Right lobe of liver (tissue), 6 donors: ENCODE data around the gene REG4. TPM values are rescaled to one million over a fixed set of nuclear protein-coding genes. Genes with fewer than 3 reads are reported as not detected.
A peak's percentile ranks its signal among the peaks of the same experiment; 100 is the strongest.

ENCODE experiments used
- ATAC-seq, 4 donors: fragments of 200-7000 bp; cut with Tn5 transposase; one replicate each; pipeline ENCODE4 v1.9.1; 2020; ENCODE audit warnings: mild to moderate bottlenecking in 4 of 4, moderate library complexity in 4 of 4
- DNase-seq, 3 donors: peaks; one replicate each; pipeline ENCODE4 v3.0.0-alpha.2; 2020
- H3K27ac ChIP-seq, 3 donors: fragments of 200-600 bp; one replicate each; pipeline ENCODE4 v1.8.0; 2022
- H3K27me3 ChIP-seq, 2 donors: fragments of 200-600 bp; one replicate each; pipeline ENCODE4 v1.8.0; 2022
- H3K36me3 ChIP-seq, 4 donors: fragments of 200-600 bp; sonication (generic) in 1 of 4; one replicate each; pipeline versions ENCODE4 v1.5.1 to v1.8.0; 2017 to 2022; ENCODE audit warnings: control low read depth in 1 of 4
- H3K4me1 ChIP-seq, 4 donors: fragments of 200-600 bp; sonication (generic) in 1 of 4; one replicate each; pipeline versions ENCODE4 v1.5.1 to v1.8.0; 2017 to 2022; ENCODE audit warnings: control low read depth in 1 of 4
- H3K4me3 ChIP-seq, 3 donors: fragments of 200-600 bp; one replicate each; pipeline ENCODE4 v1.8.0; 2022
- H3K9me3 ChIP-seq, 4 donors: fragments of 200-600 bp; sonication (generic) in 1 of 4; one replicate each; pipeline versions ENCODE4 v1.5.1 to v1.8.0; 2017 to 2022; ENCODE audit warnings: control low read depth in 1 of 4
- CTCF ChIP-seq, 4 donors: fragments of 200-600 bp in 3 of 4; fragments of 450-650 bp in 1 of 4; IDR thresholded peaks; one replicate each; pipeline versions ENCODE4 v1.5.1 to v1.8.0; 2016 to 2022; ENCODE audit warnings: antibody characterized with exemption in 4 of 4, mild to moderate bottlenecking in 2 of 4
- POLR2A ChIP-seq: fragments of 450-650 bp; IDR thresholded peaks from one replicate; pipeline ENCODE4 v1.6.1; 2017; ENCODE audit warnings: antibody characterized with exemption, mild to moderate bottlenecking
- WGBS: methylation state at CpG from one replicate; pipeline ENCODE4 v1.1.6; 2018; ENCODE audit warnings: low coverage, low lambda C conversion rate; ENCODE audit not compliant: insufficient coverage; ENCODE audit errors: missing lambda C conversion rate; 5-methylcytosine and 5-hydroxymethylcytosine counted together
- intact Hi-C, 2 donors: fragments of 100-400 bp; cut with DNase I; formaldehyde crosslinking; loops; one replicate each; pipeline versions ENCODE4 v1.11.2 to v1.14.1; 2022
- total RNA-seq, 6 experiments: library from RNA; depleted of rRNA in 2 of 6; stranded (reverse); fragments of >200 nt in 2 of 6; fragmentation: NEBNext Ultra II Directional in 3 of 6; extraction: Animal tissue kit (Norgen Biotek cat#: 25700) in 3 of 6; gene quantifications; one replicate each; pipeline versions ENCODE4 v1.1.0 to v1.2.4, GENCODE V29; 2016 to 2023
- donor health status: DM: no; HTN: yes; CAD: no.
- donor health status: DM: no; HTN: no; CAD: no.
- donor health status: DM: no; HTN: no; CAD: no.
- donor health status: DM: no; HTN: yes; CAD: no.
- donor health status: DM: no; HTN: yes; CAD: no.

The REG4 gene
- total RNA-seq, 6 experiments from 2014 or later: 0.20 TPM; not detected in 5

GRCh38 chr1:119773711-119774241 is 37.5 kb downstream of the REG4 start:
- DNase-seq: no peak
- TF ChIP-seq POLR2A (peak; percentile 33), CTCF (IDR thresholded peaks at IDR 0.05) (no peak)

GRCh38 chr1:119772298-119772697 is 39.0 kb downstream of the REG4 start:
- Histone ChIP-seq H3K27ac (peak overlapping the region in 2 of 3 donors; percentile 83 to 88), H3K36me3 (no peaks in the 10 kb centered on the region), H3K27me3 (no peaks in the 10 kb centered on the region), H3K4me1 (peaks cover 0 to 53% (median 24%) of the 10 kb centered on the region in 4 donors), H3K4me3 (no peak overlapping the region), H3K9me3 (no peaks in the 10 kb centered on the region)
- intact Hi-C loops: no loop called here
- no peak for ATAC-seq
- DNase-seq: no peak
- WGBS: 97% methylated on average over 2 of the region's 2 CpGs
- TF ChIP-seq POLR2A (no peak), CTCF (IDR thresholded peaks at IDR 0.05) (no peak)

More at GRCh38 chr1:119773711-119774241, 37.5 kb downstream of the REG4 start:
- no peak overlapping the region for H3K4me3 ChIP-seq
- H3K36me3 ChIP-seq: no peaks in the 10 kb centered on the region
- H3K27ac ChIP-seq: peak overlapping the region; percentile 40 to 88 (median 83)
- H3K27me3 ChIP-seq: no peaks in the 10 kb centered on the region
- no peaks in the 10 kb centered on the region for H3K9me3 ChIP-seq
- ATAC-seq: peak; percentile 46 to 62 (median 60)
- intact Hi-C loops: no loop called here
- peaks cover 0 to 54% (median 27%) of the 10 kb centered on the region in 4 donors for H3K4me1 ChIP-seq
- WGBS: 38% methylated on average over 3 of the region's 3 CpGs

- Histone ChIP-seq H3K27ac (peak overlapping the region in 2 of 3 donors; percentile 83 to 88), H3K9me3 (no peaks in the 10 kb centered on the region), H3K36me3 (no peaks in the 10 kb centered on the region), H3K27me3 (no peaks in the 10 kb centered on the region), H3K4me1 (peaks cover 0 to 53% (median 24%) of the 10 kb centered on the region in 4 donors), H3K4me3 (no peak overlapping the region)
- DNase-seq (no peak), ATAC-seq (no peak)
- TF ChIP-seq CTCF (IDR thresholded peaks at IDR 0.05) (no peak), POLR2A (no peak)
- WGBS: 36% methylated on average over 3 of the region's 3 CpGs
- intact Hi-C loops: no loop called here
Measured at GRCh38 chr1:119771770-119772169, 39.5 kb downstream of the REG4 start.

- Histone ChIP-seq H3K36me3 (no peaks in the 10 kb centered on the region), H3K4me1 (peaks cover 0 to 53% (median 24%) of the 10 kb centered on the region in 4 donors), H3K27me3 (no peaks in the 10 kb centered on the region), H3K9me3 (no peaks in the 10 kb centered on the region), H3K4me3 (no peak overlapping the region), H3K27ac (peak overlapping the region in 1 of 3 donors; percentile 88)
- 17% methylated on average over 2 of the region's 2 CpGs for WGBS
- DNase-seq (no peak), ATAC-seq (no peak)
- no peak for TF ChIP-seq POLR2A
- TF ChIP-seq CTCF (IDR thresholded peaks at IDR 0.05): no peak
- intact Hi-C loops: no loop called here
Measured at GRCh38 chr1:119771016-119771415, 40.2 kb downstream of the REG4 start.
